CD4-positive, alpha-beta T cell treated with Interleukin-17A for 4 hours (primary cell): ENCODE data around the gene USH1G.

Experiments used
- DNase-seq: peaks from one replicate; pipeline ENCODE4 v3.0.0-alpha.2; 2020; ENCODE audit warnings: mixed read lengths

USH1G gene

GRCh38 chr17:74953134-74953687 lies 30.2 kb upstream of the USH1G start:
- no peak for DNase-seq

DNA sequence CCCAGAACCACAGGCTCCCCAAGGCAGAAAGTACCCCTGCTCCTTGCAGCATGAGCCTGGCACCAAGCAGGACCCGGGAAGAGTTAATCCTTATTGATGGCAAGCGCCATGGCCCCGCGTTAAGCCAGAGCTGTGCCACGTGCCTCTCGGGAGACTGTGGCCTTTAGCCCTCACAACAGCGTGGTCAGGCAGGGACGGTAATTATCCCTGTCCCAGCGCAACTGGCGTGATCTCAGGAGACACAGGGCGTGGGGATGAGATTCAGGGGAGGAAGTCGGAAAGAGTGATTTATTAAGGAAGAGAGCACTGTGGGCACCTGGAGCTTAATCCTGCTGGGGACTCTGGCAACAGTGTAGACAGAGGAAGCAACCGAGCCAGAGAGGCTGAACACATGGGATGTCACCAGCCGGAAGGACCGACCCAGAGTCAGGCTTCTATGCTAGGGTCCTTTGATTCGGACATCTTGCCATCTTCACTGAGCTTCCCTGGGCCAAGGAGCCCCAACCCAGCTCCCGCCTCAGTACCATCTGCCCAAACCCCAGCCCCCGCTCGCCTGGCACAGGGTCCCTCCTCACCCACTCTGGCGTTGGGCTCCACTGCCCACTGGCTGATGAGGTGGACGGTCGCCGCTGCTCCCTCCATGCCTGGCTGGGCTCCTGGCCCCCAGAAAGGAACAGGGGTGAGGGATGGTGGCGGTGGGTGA lies 29.5 kb upstream of the USH1G start:
- no peak for DNase-seq

GRCh38 chr17:74951680-74952421 lies 28.8 kb upstream of the USH1G start:
- no peak for DNase-seq

DNA sequence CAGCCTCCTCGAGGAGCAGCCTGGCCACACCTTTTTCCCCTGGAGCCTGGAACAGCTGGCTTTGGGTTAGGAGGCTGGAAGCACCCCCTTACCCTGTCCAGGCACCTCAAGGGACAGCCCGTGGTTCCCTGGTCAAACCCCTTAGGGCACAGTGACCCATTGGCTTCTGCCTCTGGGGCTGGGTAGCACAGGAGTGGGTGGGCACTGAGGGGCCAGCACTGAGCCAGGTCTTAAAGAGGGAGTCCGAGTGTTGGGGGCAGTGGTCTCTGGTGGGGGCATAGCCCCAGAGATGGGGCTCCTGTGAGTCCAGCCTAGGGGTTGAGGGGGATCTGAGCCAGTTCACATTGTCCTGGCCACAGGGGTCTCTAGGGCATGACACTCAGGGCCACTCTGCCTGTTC lies 28.0 kb upstream of the USH1G start:
- DNase-seq, result no peak

DNA sequence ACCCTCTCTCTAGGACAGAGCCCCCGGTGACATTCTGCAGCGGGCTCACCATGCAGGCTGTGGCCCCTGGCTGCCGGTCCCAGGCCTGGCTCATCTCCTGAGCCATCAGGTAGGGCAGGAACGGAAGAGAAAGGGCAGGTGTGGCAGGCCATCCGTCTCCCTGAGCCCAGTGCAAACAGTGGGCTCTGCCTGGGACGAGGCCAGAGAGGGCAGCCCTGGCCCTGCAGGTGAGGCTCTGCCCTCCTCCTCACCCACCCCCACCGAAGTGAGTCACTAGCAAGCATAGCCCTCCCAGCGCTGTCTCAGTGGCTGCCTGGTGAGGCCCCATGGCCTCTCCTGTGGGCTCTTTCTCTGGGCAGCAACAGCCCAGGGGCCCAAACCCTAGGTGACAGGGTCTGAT lies 27.2 kb upstream of the USH1G start:
- no peak for DNase-seq

DNA sequence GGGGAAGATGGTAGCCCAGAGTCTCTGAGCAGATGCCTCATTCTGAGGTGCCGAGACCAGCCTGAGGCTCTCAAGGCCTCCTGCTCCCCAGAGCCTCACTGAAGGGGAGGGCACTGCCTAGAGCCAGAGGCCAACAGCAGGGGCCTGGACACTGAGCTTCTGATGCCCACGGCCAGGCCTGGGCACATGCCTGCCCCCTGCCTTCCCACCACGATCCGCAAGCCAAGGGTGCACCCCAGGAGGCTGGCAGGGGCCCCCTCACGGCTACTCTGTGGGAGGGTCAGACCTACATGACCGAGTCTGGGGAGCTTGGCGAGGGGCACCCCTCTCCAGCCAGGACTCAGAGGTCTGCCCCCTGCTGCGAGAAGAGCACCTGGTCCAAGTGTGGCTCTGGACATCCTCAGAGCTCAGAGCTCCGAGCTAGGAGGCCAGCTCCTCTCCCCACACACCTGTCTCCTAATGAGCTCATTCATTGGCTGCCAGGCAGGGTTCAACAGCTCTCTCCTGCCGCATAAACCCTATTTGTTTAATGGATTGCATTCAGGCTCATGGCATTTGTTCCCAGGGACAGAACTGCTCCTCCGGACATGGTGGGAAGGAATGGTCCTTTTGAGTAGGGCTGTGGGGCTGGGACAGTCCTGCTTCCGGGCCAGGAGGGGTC lies 26.5 kb upstream of the USH1G start:
- DNase-seq, result no peak

GRCh38 chr17:74947041-74947754 lies 24.1 kb upstream of the USH1G start:
- DNase-seq, result no peak

- DNase-seq, result no peak
Measured at GRCh38 chr17:74946641-74947040, 23.6 kb upstream of the USH1G start.

- DNase-seq, result no peak
Measured at GRCh38 chr17:74945543-74945942, 22.5 kb upstream of the USH1G start.

- no peak for DNase-seq
Measured at GRCh38 chr17:74943808-74944522, 20.9 kb upstream of the USH1G start.

- no peak for DNase-seq
Measured at GRCh38 chr17:74941128-74941725, 18.2 kb upstream of the USH1G start.

DNA sequence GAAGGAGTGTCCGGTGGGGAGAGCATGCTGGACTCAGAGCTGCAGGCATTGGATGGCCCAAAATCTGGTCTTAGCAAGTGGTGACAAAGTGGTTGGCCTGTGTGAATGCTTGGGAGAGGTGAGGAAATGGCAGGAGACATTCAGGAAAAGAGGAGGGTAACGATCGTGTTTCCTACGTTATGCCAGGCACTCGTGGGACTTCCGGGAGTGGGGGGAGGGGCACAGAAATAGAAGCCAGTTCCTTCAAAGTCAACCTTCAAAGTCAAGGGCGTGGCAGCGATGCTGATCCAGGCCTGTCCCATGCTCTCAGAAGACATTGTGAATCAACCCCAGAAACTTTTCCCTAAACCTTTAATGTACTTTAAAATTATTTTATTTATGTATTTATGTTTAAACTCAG lies 16.5 kb upstream of the USH1G start:
- no peak for DNase-seq

DNA sequence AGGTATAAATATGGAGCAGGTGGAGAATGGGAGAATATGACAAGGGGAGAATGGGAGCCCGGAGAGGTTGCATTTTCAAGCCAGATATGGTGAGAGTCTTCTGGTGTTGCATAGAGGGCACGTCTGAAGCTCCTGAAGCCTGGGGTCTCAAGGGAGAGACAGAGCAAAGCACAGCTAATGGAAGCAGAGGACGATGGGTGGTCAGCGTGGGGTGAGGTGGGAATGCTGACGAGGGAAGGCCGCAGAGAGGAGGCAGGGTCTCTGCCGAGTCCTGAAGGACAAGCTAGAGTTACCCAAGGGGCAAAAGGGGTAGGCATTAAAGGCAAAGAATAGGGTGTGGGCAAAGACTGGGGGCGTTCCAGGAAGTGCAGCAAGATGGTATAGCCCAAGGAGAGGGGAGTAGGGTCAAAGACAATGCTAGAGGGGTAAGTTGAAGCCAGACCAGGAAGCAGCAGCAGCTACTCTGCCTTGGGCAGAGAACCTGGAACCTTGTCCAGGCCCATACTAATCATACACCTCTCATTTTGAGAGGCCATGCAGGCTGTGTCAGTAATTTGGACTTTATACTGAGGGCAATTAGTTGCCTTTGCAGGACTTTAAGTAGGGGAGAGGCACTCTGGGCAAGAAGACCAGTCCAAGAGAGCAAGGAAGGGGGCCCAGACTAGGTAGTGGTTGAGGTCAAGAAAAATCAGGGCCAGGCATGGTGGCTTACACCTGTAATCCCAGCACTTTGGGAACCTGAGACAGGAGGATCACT lies 15.3 kb upstream of the USH1G start:
- DNase-seq, result no peak

GRCh38 chr17:74937064-74938051 lies 14.3 kb upstream of the USH1G start:
- no peak for DNase-seq

DNA sequence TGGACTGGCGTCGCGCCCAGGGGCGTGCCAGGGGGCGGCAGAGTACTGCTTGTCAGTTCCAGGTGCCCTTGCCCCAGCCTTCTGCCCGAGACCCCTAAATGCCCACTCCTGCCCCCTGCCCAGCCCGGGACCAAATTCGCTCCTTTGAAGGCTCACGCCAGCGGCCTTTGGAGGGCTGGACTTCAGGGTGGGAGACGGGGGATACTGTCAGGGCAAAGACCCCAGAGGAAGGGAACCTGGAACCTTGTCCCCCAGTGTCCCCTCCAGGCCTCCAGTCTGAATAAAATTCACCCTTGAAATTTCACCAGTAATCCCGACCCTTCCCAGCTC lies 13.4 kb upstream of the USH1G start:
- DNase-seq, result no peak

- no peak for DNase-seq
Measured at GRCh38 chr17:74935585-74936469, 12.8 kb upstream of the USH1G start, which contains the start of gene OTOP3. Gene OTOP3 (plus strand): TSS chr17:74935898. CDS start chr17:74935922, 24 bp downstream.

GRCh38 chr17:74935048-74935447 lies 12.0 kb upstream of the USH1G start:
- no peak for DNase-seq

- DNase-seq, result no peak
Measured at GRCh38 chr17:74930535-74931036, 7.5 kb upstream of the USH1G start.

- no peak for DNase-seq
Measured at GRCh38 chr17:74928786-74929185, 5.7 kb upstream of the USH1G start.
